Right cardiac atrium (tissue), 5 donors: ENCODE results near the gene FBXL4. TPM values are rescaled to one million over a fixed set of nuclear protein-coding genes. Genes with fewer than 3 reads are reported as not detected.

Source experiments
- ATAC-seq, 2 donors: fragments of 200-7000 bp; cut with Tn5 transposase; one replicate each; pipeline versions ENCODE4 v1.8.0 to v1.9.1; 2020; ENCODE audit warnings: moderate library complexity in 2 of 2, mild to moderate bottlenecking in 1 of 2
- DNase-seq, 3 donors: peaks; one replicate each; pipeline ENCODE4 v3.0.0-alpha.2; 2020
- H3K27ac ChIP-seq: one replicate; pipeline ENCODE4 v1.5.1; 2013; ENCODE audit warnings: mild to moderate bottlenecking, low read length, control low read depth, moderate library complexity
- H3K27me3 ChIP-seq: one replicate; pipeline ENCODE4 v1.6.1; 2013; ENCODE audit not compliant: control insufficient read depth, insufficient read depth
- H3K4me1 ChIP-seq: one replicate; pipeline ENCODE4 v1.6.1; 2013; ENCODE audit warnings: low read length; ENCODE audit not compliant: control insufficient read depth, insufficient read depth
- H3K4me3 ChIP-seq: one replicate; pipeline ENCODE4 v1.5.1; 2013; ENCODE audit warnings: low read length, control low read depth
- H3K9me3 ChIP-seq: one replicate; pipeline ENCODE4 v1.6.1; 2013; ENCODE audit warnings: low read length; ENCODE audit not compliant: control insufficient read depth
- WGBS: extraction: QIAGEN DNeasy Blood & Tissue Kit; methylation state at CpG from one replicate; pipeline ENCODE4 v1.1.7; 2013; 5-methylcytosine and 5-hydroxymethylcytosine counted together
- intact Hi-C, 4 donors: fragments of 100-400 bp; cut with DNase I; formaldehyde crosslinking; loops; one replicate each; pipeline versions ENCODE4 v1.11.0 to v1.14.0; 2022 to 2023
- polyA plus RNA-seq: library from polyadenylated mRNA; stranded (reverse); fragments of 200-250 nt; gene quantifications from one replicate; pipeline ENCODE4 v1.2.3, GENCODE V29; 2013
- total RNA-seq, 4 donors: library from RNA; stranded (reverse); fragmentation: NEBNext Ultra II Directional; extraction: Animal tissue kit (Norgen Biotek cat#: 25700); gene quantifications; one replicate each; pipeline ENCODE4 v1.2.1, GENCODE V29; 2021
- donor health status: healthy with polysubstance abuse.
- donor health status: DM: no; HTN: yes; CAD: no.
- donor health status: DM: no; HTN: no; CAD: no.
- donor health status: DM: no; HTN: yes; CAD: no; lungs with severe emphysema.
- donor health status: DM: yes; HTN: yes; CAD: no.

The FBXL4 gene
- total and polyA plus RNA-seq, 5 donors: 7.7 to 27.9 (median 24.7) TPM

- Histone ChIP-seq H3K27me3 (no peaks in the 10 kb centered on the region), H3K4me1 (peaks cover 7% of the 10 kb centered on the region), H3K27ac (no peak overlapping the region), H3K4me3 (peak overlapping the region; percentile 11), H3K9me3 (no peaks in the 10 kb centered on the region)
- DNase-seq (no peak), ATAC-seq (no peak)
- intact Hi-C loops: no loop called here
- 5% methylated on average over 58 of the region's 58 CpGs for WGBS
Measured at GRCh38 chr6:98831057-98831958, 116.4 kb downstream of the FBXL4 start.

GRCh38 chr6:98830146-98830545 is 117.6 kb downstream of the FBXL4 start:
- WGBS: 19% methylated on average over 2 of the region's 2 CpGs
- H3K27me3 ChIP-seq: no peaks in the 10 kb centered on the region
- H3K9me3 ChIP-seq: no peaks in the 10 kb centered on the region
- no peak overlapping the region for H3K4me3 ChIP-seq
- DNase-seq: no peak
- H3K4me1 ChIP-seq: peaks cover 7% of the 10 kb centered on the region
- no peak for ATAC-seq
- H3K27ac ChIP-seq: no peak overlapping the region
- intact Hi-C loops: no loop called here

- Histone ChIP-seq H3K9me3 (no peaks in the 10 kb centered on the region), H3K27ac (no peak overlapping the region), H3K4me3 (no peak overlapping the region), H3K27me3 (no peaks in the 10 kb centered on the region), H3K4me1 (peaks cover 7% of the 10 kb centered on the region)
- intact Hi-C loops: no loop called here
- no peak for ATAC-seq
- DNase-seq: no peak
- 14% methylated on average over 14 of the region's 14 CpGs for WGBS
Measured at GRCh38 chr6:98828941-98829411, 118.8 kb downstream of the FBXL4 start.

DNA sequence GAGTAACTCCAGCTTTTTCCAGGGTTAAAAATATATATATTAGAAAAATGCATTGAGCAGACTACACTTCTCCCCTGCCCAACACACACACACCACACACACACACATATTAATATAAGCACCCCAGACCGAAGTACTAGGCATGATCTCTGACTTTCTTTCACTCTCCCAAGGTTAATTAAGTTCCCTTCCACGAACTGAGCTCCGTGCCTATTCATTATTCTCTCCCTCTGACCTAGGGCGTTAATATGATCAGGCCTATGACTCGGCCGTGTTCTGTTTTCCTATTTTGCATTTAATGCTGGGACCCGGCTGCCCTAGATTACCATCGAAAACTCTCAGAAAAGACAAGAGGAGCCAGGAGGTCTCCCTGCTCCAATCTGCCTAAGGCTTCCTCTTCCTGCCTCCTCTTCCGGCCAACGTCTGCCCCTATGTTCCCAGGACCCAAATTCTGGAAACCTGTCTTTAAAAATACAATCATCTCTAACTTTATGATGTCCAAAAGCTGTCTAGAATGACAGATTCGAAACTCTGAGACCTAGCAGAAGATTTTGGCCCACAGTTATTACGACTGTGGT is 119.4 kb downstream of the FBXL4 start:
- ATAC-seq (no peak), DNase-seq (no peak)
- intact Hi-C loops: no loop called here
- no peak overlapping the region for H3K27ac ChIP-seq
- H3K4me1 ChIP-seq: peaks cover 7% of the 10 kb centered on the region
- no peak overlapping the region for H3K4me3 ChIP-seq
- H3K27me3 ChIP-seq: no peaks in the 10 kb centered on the region
- no peaks in the 10 kb centered on the region for H3K9me3 ChIP-seq
- WGBS: 11% methylated on average over 12 of the region's 12 CpGs

DNA sequence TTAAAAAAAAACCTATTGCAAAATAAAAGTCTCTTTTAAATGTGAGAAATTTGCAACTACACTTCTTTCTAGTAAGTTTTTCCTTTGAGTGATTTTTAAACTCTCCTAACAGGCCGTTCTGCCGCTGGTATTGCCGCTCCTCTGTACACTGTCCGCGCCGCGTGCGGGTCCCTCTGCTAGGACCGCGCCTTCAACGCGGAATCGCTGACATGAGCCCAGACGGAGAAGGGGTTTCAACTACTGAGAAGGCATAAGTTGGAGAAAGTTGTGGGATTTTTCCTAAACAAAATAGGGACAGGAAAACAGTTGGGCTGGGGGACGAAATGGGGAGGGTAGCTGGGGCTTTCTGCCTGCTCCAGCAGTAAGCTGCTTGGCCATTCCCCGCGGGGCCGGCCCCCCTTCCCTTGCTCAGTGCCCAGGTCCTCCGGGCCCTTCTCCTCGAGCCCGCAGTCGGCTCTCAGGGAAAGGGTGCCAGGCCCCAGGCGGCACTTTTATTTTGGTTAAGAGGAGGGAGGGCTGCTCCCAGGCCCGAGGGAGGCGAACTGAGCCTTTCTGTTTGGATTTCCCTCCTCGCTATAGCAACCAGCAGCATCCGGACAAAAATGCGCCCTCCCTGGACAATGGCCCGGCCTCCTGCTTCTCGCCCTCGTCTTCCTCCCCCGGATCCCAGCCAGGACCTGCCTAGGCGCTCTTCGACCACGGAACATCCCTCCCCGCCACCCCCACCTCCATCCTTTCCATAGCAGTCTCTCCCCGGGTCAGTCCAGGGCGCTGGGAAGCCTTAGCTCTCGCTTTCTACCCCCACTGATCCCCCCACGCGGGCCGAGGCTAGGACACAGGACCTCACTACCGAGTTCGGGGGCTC is 120.2 kb downstream of the FBXL4 start:
- Histone ChIP-seq H3K9me3 (no peaks in the 10 kb centered on the region), H3K27me3 (no peaks in the 10 kb centered on the region), H3K4me3 (peak overlapping the region; percentile 16), H3K4me1 (peaks cover 4% of the 10 kb centered on the region), H3K27ac (no peak overlapping the region)
- intact Hi-C loops: no loop called here
- ATAC-seq: peak in 1 of 2 donors; percentile 23
- DNase-seq: no peak
- WGBS: 8% methylated on average over 44 of the region's 44 CpGs

DNA sequence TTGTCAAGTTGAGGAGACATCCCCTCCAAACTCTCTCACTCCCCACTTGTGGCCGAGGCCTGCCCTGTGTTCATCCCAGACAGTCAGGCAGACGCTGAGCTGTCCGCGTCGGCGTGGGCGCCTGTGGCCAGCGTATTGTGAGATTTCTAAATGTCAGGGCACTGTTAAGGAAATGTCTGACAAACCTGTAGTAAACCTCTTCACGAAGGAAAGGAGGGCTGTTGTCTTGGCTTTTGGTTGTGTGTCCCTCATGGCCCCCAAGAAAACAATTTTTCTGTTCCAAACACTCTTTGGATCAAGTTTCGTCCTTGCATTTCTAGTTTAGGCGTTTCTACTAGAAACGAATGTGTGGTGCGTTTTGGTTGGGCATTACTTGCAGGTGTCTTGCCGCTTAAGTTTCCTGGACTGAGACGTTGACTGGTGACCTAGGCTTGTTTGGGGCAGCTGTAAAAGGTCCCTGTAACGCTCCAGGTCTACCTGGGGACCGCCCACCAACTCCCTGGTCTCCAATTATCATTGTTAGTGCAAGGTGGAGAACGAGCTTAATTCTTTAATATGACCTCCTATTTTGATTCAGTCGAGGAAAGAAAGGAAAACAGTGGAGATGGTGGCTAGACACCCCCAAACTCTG is 122.0 kb downstream of the FBXL4 start:
- no peak for ATAC-seq
- Histone ChIP-seq H3K4me1 (no peaks in the 10 kb centered on the region), H3K9me3 (no peaks in the 10 kb centered on the region), H3K27ac (no peak overlapping the region), H3K4me3 (no peak overlapping the region), H3K27me3 (peaks cover 2% of the 10 kb centered on the region)
- intact Hi-C loops: no loop called here
- WGBS: 6% methylated on average over 19 of the region's 19 CpGs
- no peak for DNase-seq

DNA sequence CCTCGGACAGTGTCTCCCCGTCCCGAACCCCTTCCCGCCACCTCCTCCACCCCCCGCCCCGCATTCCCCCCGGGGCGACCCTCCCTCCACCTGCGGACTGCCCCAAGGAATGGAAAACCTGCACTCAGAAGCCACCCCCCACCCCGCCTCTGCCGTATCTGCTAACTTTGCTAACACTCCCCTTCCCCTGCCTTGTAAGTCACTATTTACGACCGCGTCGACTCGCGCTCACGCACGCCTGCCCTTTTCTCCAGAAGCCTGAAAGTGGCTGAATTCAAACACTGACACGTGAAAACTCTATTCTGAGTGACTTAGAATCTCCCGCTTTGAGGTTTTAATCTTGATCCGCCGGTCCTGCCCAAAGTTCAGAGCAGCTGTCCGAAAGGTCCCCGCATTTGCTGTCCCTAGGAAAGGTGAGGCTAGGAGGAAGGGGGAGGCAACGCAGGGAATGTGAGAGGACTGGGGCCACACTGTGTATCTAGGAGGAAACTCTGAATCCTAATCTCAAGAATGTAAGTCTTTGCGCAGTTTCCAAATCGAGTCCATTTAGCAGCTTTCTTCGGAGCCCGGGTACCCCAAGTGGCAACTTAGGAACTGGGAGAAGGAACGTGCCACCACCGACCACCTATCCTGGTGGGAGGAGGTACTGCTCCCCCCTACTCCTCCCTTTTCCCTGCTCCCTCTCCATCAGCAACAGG is 122.7 kb downstream of the FBXL4 start:
- WGBS: 3% methylated on average over 32 of the region's 32 CpGs
- intact Hi-C loops: no loop called here
- ATAC-seq (no peak), DNase-seq (no peak)
- no peaks in the 10 kb centered on the region for H3K4me1 ChIP-seq
- H3K4me3 ChIP-seq: peak overlapping the region; percentile 19
- H3K27me3 ChIP-seq: peaks cover 2% of the 10 kb centered on the region
- no peak overlapping the region for H3K27ac ChIP-seq
- no peaks in the 10 kb centered on the region for H3K9me3 ChIP-seq

GRCh38 chr6:98824162-98824901 is 123.4 kb downstream of the FBXL4 start:
- ATAC-seq (no peak), DNase-seq (no peak)
- Histone ChIP-seq H3K4me1 (no peaks in the 10 kb centered on the region), H3K4me3 (peak overlapping the region; percentile 19), H3K27ac (no peak overlapping the region), H3K9me3 (no peaks in the 10 kb centered on the region), H3K27me3 (peaks cover 5% of the 10 kb centered on the region)
- under 1% methylated on average over 44 of the region's 44 CpGs for WGBS
- intact Hi-C loops: no loop called here

- 11% methylated on average over 12 of the region's 12 CpGs for WGBS
- Histone ChIP-seq H3K27ac (no peak overlapping the region), H3K27me3 (peaks cover 5% of the 10 kb centered on the region), H3K4me1 (no peaks in the 10 kb centered on the region), H3K9me3 (no peaks in the 10 kb centered on the region), H3K4me3 (peak overlapping the region; percentile 7)
- intact Hi-C loops: no loop called here
- DNase-seq (no peak), ATAC-seq (no peak)
Measured at GRCh38 chr6:98823428-98824161, 124.2 kb downstream of the FBXL4 start.
